Measurements from ENCODE around the gene COL17A1. TPM values are rescaled to one million over a fixed set of nuclear protein-coding genes. Genes with fewer than 3 reads are reported as not detected.

COL17A1 gene
- total RNA-seq, 4 donors from 2014 or later = 150 to 202 (median 191) TPM

GRCh38 chr10:104069613-104070012, 16.1 kb downstream of the COL17A1 start:
- no peak for TF ChIP-seq POLR2A (IDR thresholded peaks at IDR 0.05)
- TF ChIP-seq, protein P1, sequence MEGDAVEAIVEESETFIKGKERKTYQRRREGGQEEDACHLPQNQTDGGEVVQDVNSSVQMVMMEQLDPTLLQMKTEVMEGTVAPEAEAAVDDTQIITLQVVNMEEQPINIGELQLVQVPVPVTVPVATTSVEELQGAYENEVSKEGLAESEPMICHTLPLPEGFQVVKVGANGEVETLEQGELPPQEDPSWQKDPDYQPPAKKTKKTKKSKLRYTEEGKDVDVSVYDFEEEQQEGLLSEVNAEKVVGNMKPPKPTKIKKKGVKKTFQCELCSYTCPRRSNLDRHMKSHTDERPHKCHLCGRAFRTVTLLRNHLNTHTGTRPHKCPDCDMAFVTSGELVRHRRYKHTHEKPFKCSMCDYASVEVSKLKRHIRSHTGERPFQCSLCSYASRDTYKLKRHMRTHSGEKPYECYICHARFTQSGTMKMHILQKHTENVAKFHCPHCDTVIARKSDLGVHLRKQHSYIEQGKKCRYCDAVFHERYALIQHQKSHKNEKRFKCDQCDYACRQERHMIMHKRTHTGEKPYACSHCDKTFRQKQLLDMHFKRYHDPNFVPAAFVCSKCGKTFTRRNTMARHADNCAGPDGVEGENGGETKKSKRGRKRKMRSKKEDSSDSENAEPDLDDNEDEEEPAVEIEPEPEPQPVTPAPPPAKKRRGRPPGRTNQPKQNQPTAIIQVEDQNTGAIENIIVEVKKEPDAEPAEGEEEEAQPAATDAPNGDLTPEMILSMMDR (IDR thresholded peaks at IDR 0.05) = no peak
- Histone ChIP-seq H3K27ac (no peak overlapping the region), H3K4me3 (no peak overlapping the region), H3K9me3 (no peaks in the 10 kb centered on the region), H3K4me1 (peaks cover 0 to 17% (median 3%) of the 10 kb centered on the region in 3 donors), H3K36me3 (peaks cover 0 to 18% (median 0%) of the 10 kb centered on the region in 3 donors), H3K27me3 (peaks cover 0 to 24% (median 0%) of the 10 kb centered on the region in 4 donors)
- no peak for DNase-seq
- 59 to 63% methylated on average over 6 of the region's 6 CpGs for WGBS, 2 donors
- intact Hi-C loops (cut with DNase I) = no loop called here

DNA sequence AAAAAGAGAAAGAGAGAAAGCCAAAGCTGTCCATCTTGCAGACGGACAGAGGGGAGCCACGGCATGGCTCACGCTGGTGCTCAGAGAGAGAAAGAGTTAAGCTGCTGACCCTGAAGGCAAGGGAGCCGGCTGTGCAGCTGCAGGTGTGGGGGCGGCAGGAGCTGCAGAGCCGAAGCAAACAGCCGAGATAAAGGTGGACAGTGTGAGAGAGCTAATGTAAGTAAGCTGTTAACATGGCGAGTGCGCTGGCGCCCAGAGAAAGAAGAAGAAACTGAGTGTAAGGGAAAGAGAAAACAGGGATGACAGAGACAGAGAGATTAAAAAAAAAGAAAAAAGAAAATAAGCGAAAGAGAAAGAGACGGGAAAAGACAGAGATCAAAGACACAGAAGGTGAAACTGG, 18.2 kb downstream of the COL17A1 start:
- peaks cover 0 to 21% (median 0%) of the 10 kb centered on the region in 4 donors for H3K27me3 ChIP-seq
- no peak overlapping the region for H3K4me3 ChIP-seq
- WGBS, 2 donors = 61 to 69% methylated on average over 12 of the region's 12 CpGs
- peaks cover 0 to 9% (median 0%) of the 10 kb centered on the region in 3 donors for H3K36me3 ChIP-seq
- no peak for TF ChIP-seq POLR2A (IDR thresholded peaks at IDR 0.05)
- TF ChIP-seq, protein P1 (IDR thresholded peaks at IDR 0.05) = no peak
- no peaks in the 10 kb centered on the region for H3K9me3 ChIP-seq
- H3K27ac ChIP-seq = peak overlapping the region in 1 of 4 donors; percentile 8
- no peak for DNase-seq
- peaks cover 0 to 17% (median 3%) of the 10 kb centered on the region in 3 donors for H3K4me1 ChIP-seq
- intact Hi-C loops (cut with DNase I) = no loop called here

GRCh38 chr10:104066945-104067344, 18.7 kb downstream of the COL17A1 start:
- 66 to 73% methylated on average over 7 of the region's 7 CpGs for WGBS, 2 donors
- intact Hi-C loops (cut with DNase I) = no loop called here

DNA sequence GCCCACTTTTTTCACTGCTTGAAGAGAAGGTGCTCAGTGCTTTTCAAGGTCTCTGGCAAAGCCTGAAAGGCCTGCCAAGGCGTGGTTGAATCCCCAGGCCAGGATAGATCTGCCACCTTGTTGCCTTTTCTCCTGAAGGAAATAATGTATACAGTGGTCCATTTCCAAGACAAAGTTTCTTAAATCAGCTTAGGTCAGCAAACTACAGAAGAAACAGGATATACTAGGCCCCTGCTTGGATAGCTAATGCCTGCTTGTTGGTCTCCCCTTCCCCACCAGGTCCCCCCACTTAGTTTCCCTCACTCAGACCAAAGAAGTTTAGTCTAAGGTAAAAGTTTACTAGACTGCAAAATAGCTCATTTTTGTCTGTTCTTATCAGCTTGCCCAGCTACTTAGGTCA, 19.9 kb downstream of the COL17A1 start:
- Histone ChIP-seq H3K9me3 (no peaks in the 10 kb centered on the region), H3K36me3 (peaks cover 0 to 19% (median 0%) of the 10 kb centered on the region in 3 donors), H3K4me3 (no peak overlapping the region), H3K27ac (no peak overlapping the region), H3K27me3 (peaks cover 0 to 12% (median 0%) of the 10 kb centered on the region in 4 donors), H3K4me1 (peaks cover 0 to 17% (median 3%) of the 10 kb centered on the region in 3 donors)
- no peak for TF ChIP-seq POLR2A (IDR thresholded peaks at IDR 0.05)
- TF ChIP-seq, protein P1 (IDR thresholded peaks at IDR 0.05) = no peak
- no peak for DNase-seq
- intact Hi-C loops (cut with DNase I) = no loop called here
- 40 to 70% methylated on average over 1 of the region's 1 CpG for WGBS, 2 donors

More at GRCh38 chr10:104066945-104067344, 18.7 kb downstream of the COL17A1 start:
- Histone ChIP-seq H3K9me3 (no peaks in the 10 kb centered on the region), H3K4me3 (no peak overlapping the region), H3K4me1 (peaks cover 0 to 17% (median 3%) of the 10 kb centered on the region in 3 donors), H3K27me3 (peaks cover 0 to 21% (median 0%) of the 10 kb centered on the region in 4 donors), H3K36me3 (peaks cover 0 to 12% (median 0%) of the 10 kb centered on the region in 3 donors), H3K27ac (no peak overlapping the region)
- no peak for TF ChIP-seq POLR2A (IDR thresholded peaks at IDR 0.05)
- TF ChIP-seq, protein P1 (IDR thresholded peaks at IDR 0.05) = no peak
- no peak for DNase-seq

DNA sequence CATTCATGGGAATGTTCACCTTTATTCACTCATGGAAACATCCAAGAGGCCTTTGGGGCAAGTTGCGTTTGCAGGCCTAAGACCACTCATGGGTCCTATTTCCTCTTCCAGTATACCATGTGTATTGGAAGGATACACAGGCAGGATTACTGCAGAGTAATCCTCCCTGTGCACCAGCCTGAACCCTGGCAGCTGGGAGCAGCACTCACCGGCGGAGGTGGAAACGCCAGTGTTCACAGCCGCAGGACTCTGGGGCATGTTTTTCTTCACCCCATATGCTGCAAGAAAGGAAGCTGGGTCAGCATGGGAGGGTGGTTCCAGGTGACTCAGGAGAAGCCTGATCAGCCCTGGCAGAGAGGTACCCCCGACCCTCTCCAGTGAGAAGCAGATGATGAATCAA, 24.5 kb downstream of the COL17A1 start:
- Histone ChIP-seq H3K36me3 (peaks cover 0 to 25% (median 0%) of the 10 kb centered on the region in 3 donors), H3K4me3 (no peak overlapping the region), H3K9me3 (no peaks in the 10 kb centered on the region), H3K4me1 (peaks cover 0 to 20% (median 3%) of the 10 kb centered on the region in 3 donors), H3K27me3 (peaks cover 0 to 11% (median 0%) of the 10 kb centered on the region in 4 donors), H3K27ac (no peak overlapping the region)
- intact Hi-C loops (cut with DNase I) = no loop called here
- DNase-seq = no peak
- WGBS, 2 donors = 68 to 79% methylated on average over 2 to 5 of the region's 6 CpGs
- TF ChIP-seq POLR2A (IDR thresholded peaks at IDR 0.05) = no peak
- TF ChIP-seq, protein P1 (IDR thresholded peaks at IDR 0.05) = no peak
